DOHH2 (cell line): Measurements from ENCODE around the gene PHF2.

ENCODE experiments used
- EZH2phosphoT487 ChIP-seq: fragments of 200-600 bp; sonication (generic); IDR thresholded peaks from 2 replicates; pipeline ENCODE4 v1.6.1; 2017; ENCODE audit warnings: borderline replicate concordance, mild to moderate bottlenecking, antibody characterized with exemption, low read length, moderate library complexity, mixed read lengths
- TF ChIP-seq, protein P1 (sequence below): fragments of 200-600 bp; sonication (generic); IDR thresholded peaks from one replicate; pipeline ENCODE4 v1.5.1; 2014; ENCODE audit warnings: antibody characterized with exemption, mild to moderate bottlenecking, low read depth, low read length; ENCODE audit not compliant: poor library complexity, severe bottlenecking

DNA sequence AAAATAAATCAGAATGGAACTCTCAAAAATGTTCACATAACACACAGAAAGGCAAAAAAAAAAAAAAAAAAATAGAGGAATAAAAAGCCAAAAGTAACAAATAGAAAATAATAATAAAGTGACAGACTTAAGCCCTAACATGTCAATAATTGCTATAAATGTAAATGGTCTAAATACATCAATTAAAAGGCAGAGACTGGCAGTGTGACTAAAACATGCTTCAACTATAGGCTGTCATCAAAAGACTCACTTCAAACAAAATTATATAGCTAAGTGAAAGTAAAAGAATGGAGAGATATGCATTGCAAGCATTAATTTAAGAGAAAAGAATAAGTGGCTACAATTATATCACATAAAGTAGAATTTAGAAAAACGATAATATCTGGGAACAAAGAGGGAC is 114.2 kb downstream of the PHF2 start:
- TF ChIP-seq, protein P1, sequence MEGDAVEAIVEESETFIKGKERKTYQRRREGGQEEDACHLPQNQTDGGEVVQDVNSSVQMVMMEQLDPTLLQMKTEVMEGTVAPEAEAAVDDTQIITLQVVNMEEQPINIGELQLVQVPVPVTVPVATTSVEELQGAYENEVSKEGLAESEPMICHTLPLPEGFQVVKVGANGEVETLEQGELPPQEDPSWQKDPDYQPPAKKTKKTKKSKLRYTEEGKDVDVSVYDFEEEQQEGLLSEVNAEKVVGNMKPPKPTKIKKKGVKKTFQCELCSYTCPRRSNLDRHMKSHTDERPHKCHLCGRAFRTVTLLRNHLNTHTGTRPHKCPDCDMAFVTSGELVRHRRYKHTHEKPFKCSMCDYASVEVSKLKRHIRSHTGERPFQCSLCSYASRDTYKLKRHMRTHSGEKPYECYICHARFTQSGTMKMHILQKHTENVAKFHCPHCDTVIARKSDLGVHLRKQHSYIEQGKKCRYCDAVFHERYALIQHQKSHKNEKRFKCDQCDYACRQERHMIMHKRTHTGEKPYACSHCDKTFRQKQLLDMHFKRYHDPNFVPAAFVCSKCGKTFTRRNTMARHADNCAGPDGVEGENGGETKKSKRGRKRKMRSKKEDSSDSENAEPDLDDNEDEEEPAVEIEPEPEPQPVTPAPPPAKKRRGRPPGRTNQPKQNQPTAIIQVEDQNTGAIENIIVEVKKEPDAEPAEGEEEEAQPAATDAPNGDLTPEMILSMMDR = no peak
- TF ChIP-seq EZH2phosphoT487 = no peak
